GM12878 (cell line): ENCODE data around the gene UNC119. TPM values are rescaled to one million over a fixed set of nuclear protein-coding genes. Genes with fewer than 3 reads are reported as not detected.

Source experiments
- ATAC-seq: fragments of 200-7000 bp; cut with Tn5 transposase; 3 replicates; pipeline ENCODE4 v1.9.1; 2020; ENCODE audit warnings: mild to moderate bottlenecking, moderate library complexity
- BruUV-seq: library from RNA; stranded (reverse); fragments of 400-500 nt; replicated peaks from 2 replicates; lab custom pipeline; 2021; lab: Mats Ljungman, UMichigan
- CTCF ChIA-PET: fragments of 300-600 bp; sonication (Branson Sonifier 250); formaldehyde crosslinking; extraction: SDS; loops from one replicate; lab custom pipeline; 2021; ENCODE audit warnings: inconsistent platforms; lab: Yijun Ruan, JAX
- POLR2A ChIA-PET: fragments of 350-600 bp; formaldehyde crosslinking; extraction: SDS; loops from one replicate; lab custom pipeline; 2021; ENCODE audit warnings: inconsistent platforms; lab: Charles Lee
- RAD21 ChIA-PET: fragments of 300-600 bp; sonication (Branson Sonifier 250); formaldehyde crosslinking; loops from one replicate; lab custom pipeline; 2023; ENCODE audit warnings: antibody characterized with exemption; ENCODE audit not compliant: unreplicated experiment; lab: Charles Lee
- SMC1A ChIA-PET: fragments of 300-600 bp; sonication (Branson Sonifier 250); formaldehyde crosslinking; loops from one replicate; lab custom pipeline; 2023; ENCODE audit not compliant: unreplicated experiment, uncharacterized antibody; lab: Charles Lee
- DNase-seq: peaks from one replicate; pipeline ENCODE4 v3.0.0-alpha.2; 2011; ENCODE audit warnings: low read depth, low spot score
- FAIRE-seq: peaks from 3 replicates; lab custom pipeline; 2011; peaks lifted over from hg19 to GRCh38; lab: Jason Lieb, UNC
- H2AFZ ChIP-seq: 2 replicates; pipeline ENCODE4 v1.6.0; 2011; ENCODE audit warnings: low read depth, low read length, control low read depth; ENCODE audit not compliant: control insufficient read depth
- H3K27ac ChIP-seq: 2 replicates; pipeline ENCODE4 v1.5.1; 2011; ENCODE audit warnings: control low read depth; ENCODE audit not compliant: control insufficient read depth, insufficient read depth
- H3K27me3 ChIP-seq, 2 experiments: replicated peaks in 1 of 2; 2 replicates each; pipeline versions ENCODE4 v1.6.0 to v1.6.1; 2011; ENCODE audit warnings: low read length in 1 of 2; ENCODE audit not compliant: control insufficient read depth in 2 of 2, insufficient read depth in 2 of 2
- H3K36me3 ChIP-seq, 2 experiments: 2 replicates each; pipeline ENCODE4 v1.5.1; 2011; ENCODE audit warnings: low read length in 1 of 2; ENCODE audit not compliant: control insufficient read depth in 2 of 2, insufficient read depth in 2 of 2
- H3K4me1 ChIP-seq: 2 replicates; pipeline ENCODE4 v1.6.1; 2011; ENCODE audit warnings: mild to moderate bottlenecking, low read length, moderate library complexity, mixed read lengths; ENCODE audit not compliant: control insufficient read depth, insufficient read depth
- H3K4me2 ChIP-seq: 2 replicates; pipeline ENCODE4 v1.6.0; 2011; ENCODE audit warnings: control low read depth; ENCODE audit not compliant: control insufficient read depth, insufficient read depth
- H3K4me3 ChIP-seq: fragments of 200-600 bp; sonication (generic); 2 replicates; pipeline ENCODE4 v1.5.1; 2016
- H3K79me2 ChIP-seq: 2 replicates; pipeline ENCODE4 v1.6.0; 2011; ENCODE audit warnings: low read length; ENCODE audit not compliant: control insufficient read depth, insufficient read depth
- H3K9ac ChIP-seq: 2 replicates; pipeline ENCODE4 v1.8.0; 2011; ENCODE audit warnings: low read length, control low read depth, mixed read lengths; ENCODE audit not compliant: control insufficient read depth, insufficient read depth
- H3K9me3 ChIP-seq: replicated peaks from 3 replicates; pipeline ENCODE4 v1.5.1; 2011; ENCODE audit warnings: mild to moderate bottlenecking, low read length; ENCODE audit not compliant: control insufficient read depth, insufficient read depth
- H4K20me1 ChIP-seq: 2 replicates; pipeline ENCODE4 v1.6.0; 2011; ENCODE audit not compliant: control insufficient read depth, insufficient read depth
- CBFB ChIP-seq: IDR thresholded peaks from 2 replicates; pipeline ENCODE4 v1.6.1; 2016; ENCODE audit warnings: antibody characterized with exemption, low read depth
- CUX1 ChIP-seq: IDR thresholded peaks from 2 replicates; pipeline ENCODE4 v1.6.1; 2012; ENCODE audit warnings: improper control_type of control experiment, low read depth, low read length; ENCODE audit not compliant: insufficient replicate concordance
- EED ChIP-seq: sonication (generic); IDR thresholded peaks from 2 replicates; pipeline ENCODE4 v1.6.1; 2016; ENCODE audit warnings: antibody characterized with exemption, low read depth
- ELK1 ChIP-seq: IDR thresholded peaks from 2 replicates; pipeline ENCODE4 v1.6.1; 2012; ENCODE audit warnings: low read depth, low read length, improper control_type of control experiment
- EP300 ChIP-seq, 2 experiments: fragments of 150-350 bp in 1 of 2; IDR thresholded peaks; 2 replicates each; pipeline ENCODE4 v1.6.1; 2011 to 2012; ENCODE audit warnings: low read depth in 2 of 2, low read length in 2 of 2, borderline replicate concordance in 1 of 2, improper control_type of control experiment in 1 of 2, inconsistent platforms in 1 of 2; ENCODE audit not compliant: control insufficient read depth in 1 of 2
- KLF5 ChIP-seq: fragments of 450-650 bp; IDR thresholded peaks from 2 replicates; pipeline ENCODE4 v1.6.1; 2014; ENCODE audit warnings: mild to moderate bottlenecking; ENCODE audit not compliant: partially characterized antibody
- NBN ChIP-seq: fragments of 450-650 bp; IDR thresholded peaks from 2 replicates; pipeline ENCODE4 v1.6.1; 2016
- NFIC ChIP-seq: IDR thresholded peaks from 2 replicates; pipeline ENCODE4 v1.6.1; 2012; ENCODE audit warnings: low read depth, mild to moderate bottlenecking, inconsistent platforms, low read length, moderate library complexity
- RAD51 ChIP-seq: fragments of 450-650 bp; IDR thresholded peaks from 2 replicates; pipeline ENCODE4 v1.6.1; 2016; ENCODE audit warnings: moderate library complexity, mild to moderate bottlenecking, inconsistent platforms
- SIX5 ChIP-seq: IDR thresholded peaks from 2 replicates; pipeline ENCODE4 v1.6.1; 2011; ENCODE audit warnings: mild to moderate bottlenecking, low read depth, low read length, moderate library complexity; ENCODE audit not compliant: severe bottlenecking
- TCF12 ChIP-seq: IDR thresholded peaks from 2 replicates; pipeline ENCODE4 v1.6.1; 2011; ENCODE audit warnings: low read depth, mild to moderate bottlenecking, low read length
- WRNIP1 ChIP-seq: IDR thresholded peaks from 2 replicates; pipeline ENCODE4 v1.6.1; 2011; ENCODE audit warnings: low read depth, low read length, improper control_type of control experiment, borderline replicate concordance
- YY1 ChIP-seq: IDR thresholded peaks from 2 replicates; pipeline ENCODE4 v1.6.1; 2011; ENCODE audit warnings: low read depth, mild to moderate bottlenecking, low read length
- ZNF24 ChIP-seq: fragments of 450-650 bp; IDR thresholded peaks from 2 replicates; pipeline ENCODE4 v1.6.1; 2017; ENCODE audit warnings: antibody characterized with exemption, mild to moderate bottlenecking
- WGBS: methylation state at CpG from one replicate; pipeline ENCODE4 v1.1.6; 2016; ENCODE audit warnings: low lambda C conversion rate; ENCODE audit not compliant: insufficient replicate concordance, insufficient coverage; ENCODE audit errors: missing lambda C conversion rate; 5-methylcytosine and 5-hydroxymethylcytosine counted together
- in situ Hi-C: fragments of 300-500 bp; cut with MboI; formaldehyde crosslinking; loops from 9 replicates; pipeline ENCODE4 v1.14.3; 2018; ENCODE audit warnings: mixed read lengths
- intact Hi-C: fragments of 100-400 bp; cut with micrococcal nuclease; formaldehyde crosslinking; loops from one replicate; pipeline ENCODE4 v1.14.2; 2022; ENCODE audit not compliant: unreplicated experiment
- polyA plus RNA-seq, 11 experiments: library from polyadenylated mRNA; depleted of rRNA in 4 of 11; unstranded in 6 of 11; stranded (reverse) in 5 of 11; fragments of >200 nt; fragmentation: Nextera tagmentation in 4 of 11; fragmentation: Illumina TruSeq in 1 of 11; extraction: Ambion mirVana in 4 of 11; extraction: Trizol in 1 of 11; gene quantifications; 1 replicate in 1 of 11; 2 replicates in 10 of 11; pipeline versions ENCODE4 v1.2.1 to v1.2.3, GENCODE V29; 2011 to 2016; ENCODE audit warnings: inconsistent platforms in 2 of 11, missing spikeins in 2 of 11, low read depth in 1 of 11
- total RNA-seq, 4 experiments: library from RNA; depleted of rRNA in 3 of 4; stranded (reverse); fragments of >200 nt in 3 of 4; fragmentation: Illumina TruSeq in 1 of 4; extraction: Trizol in 1 of 4; gene quantifications; 2 replicates each; pipeline versions ENCODE4 v1.2.1 to v1.2.3, GENCODE V29; 2013 to 2021

Gene UNC119
- total and polyA plus RNA-seq, 10 of the 15 experiments (the other 5 are each of a cell fraction or from before 2014, with no cell fraction given): 2.7 to 436 (median 57.8) TPM

GRCh38 chr17:28547623-28548416 is 4.6 kb downstream of the UNC119 start (continued):
- TF ChIP-seq TCF12: 0 out of 2 replicates have a peak, but pooled peaks have one; percentile 7
- peak; percentile 69; the same call in 1 of the 2 replicates for TF ChIP-seq YY1
- peak; percentile 35; the same call in 1 of the 2 replicates for TF ChIP-seq EED

- H2AFZ ChIP-seq: peak overlapping the region; percentile 76; the same call in 1 of the 2 replicates
- no peaks in the 10 kb centered on the region for H4K20me1 ChIP-seq
- RAD21 ChIA-PET: interaction anchor here (0.8 to 8.3 kb wide), 10 partner anchors 11 to 173 kb away, joined by 3 to 102 read pairs (median 6); partner anchors contain the start of genes ALDOC, PIGS and RPL23A
- intact Hi-C loops (loop anchor here (10.0 kb wide), 2 partner anchors 102 to 172 kb away; partner anchors contain the start of genes SARM1 and VTN), in situ Hi-C loops (loop anchor here (5.0 to 10.0 kb wide), 2 partner anchors 50 to 172 kb away; partner anchors contain the start of genes SARM1 and VTN)
- H3K27me3 ChIP-seq: no peaks in the 10 kb centered on the region
- SMC1A ChIA-PET: interaction anchor here (1.0 to 6.1 kb wide), 9 partner anchors 22 to 66 kb away, joined by 3 to 89 read pairs (median 5); partner anchors contain the start of gene PIGS
- ATAC-seq (no peak), FAIRE-seq (no peak), DNase-seq (no peak)
- H3K36me3 ChIP-seq: peaks cover 2 to 3% of the 10 kb centered on the region in 2 experiments; a peak in 1 of 4 replicates
- H3K4me3 ChIP-seq: peak overlapping the region; percentile 98; the same call in 1 of the 2 replicates
- POLR2A ChIA-PET: interaction anchor here (0.8 to 9.1 kb wide), 7 partner anchors 11 to 173 kb away, joined by 3 to 148 read pairs (median 4); partner anchors contain the start of genes ALDOC, PIGS and RPL23A
- H3K27ac ChIP-seq: peak overlapping the region; percentile 73
- peaks cover 47% of the 10 kb centered on the region for H3K79me2 ChIP-seq
- peak overlapping the region; percentile 57; the same call in 1 of the 2 replicates for H3K9ac ChIP-seq
- TSS peak; percentile 61 for BruUV-seq
- no peaks in the 10 kb centered on the region for H3K9me3 ChIP-seq
- peaks cover 38% of the 10 kb centered on the region for H3K4me1 ChIP-seq
- CTCF ChIA-PET: interaction anchor here (0.6 to 13.9 kb wide), 24 partner anchors 10 to 968 kb away, joined by 3 to 316 read pairs (median 3); partner anchors contain the start of genes ALDOC, IFT20, PIGS and RSKR
- peak overlapping the region; percentile 97 for H3K4me2 ChIP-seq
- 92% methylated on average over 14 of the region's 14 CpGs for WGBS
- TF ChIP-seq SIX5 (no peak), WRNIP1 (no peak), NFIC (no peak), EP300 (IDR thresholded peaks at IDR 0.05; ENCODE audit: borderline replicate concordance in 1 of 2, control insufficient read depth in 1 of 2, low read depth in 2 of 2, low read length in 2 of 2) (no peak), CUX1 (no peak), RAD51 (no peak), NBN (no peak), ZNF24 (no peak), ELK1 (no peak), CBFB (no peak), KLF5 (no peak)
These were observed 5.3 kb downstream of the UNC119 start for GRCh38 chr17:28547096-28547622.
